Upper lobe of right lung (tissue), 1 donor: ENCODE data around the gene METAP2. TPM values are rescaled to one million over a fixed set of nuclear protein-coding genes. Genes with fewer than 3 reads are reported as not detected.

Source experiments
- ATAC-seq: fragments of 200-7000 bp; cut with Tn5 transposase; one replicate; pipeline ENCODE4 v1.9.1; 2020; ENCODE audit warnings: mild to moderate bottlenecking, moderate library complexity
- DNase-seq: peaks from one replicate; pipeline ENCODE4 v3.0.0-alpha.2; 2020
- H3K27ac ChIP-seq: fragments of 200-600 bp; one replicate; pipeline ENCODE4 v1.8.0; 2022
- H3K27me3 ChIP-seq: fragments of 200-600 bp; one replicate; pipeline ENCODE4 v1.8.0; 2022; ENCODE audit warnings: mild to moderate bottlenecking
- H3K36me3 ChIP-seq: fragments of 200-600 bp; one replicate; pipeline ENCODE4 v1.8.0; 2022
- H3K4me1 ChIP-seq: fragments of 200-600 bp; one replicate; pipeline ENCODE4 v1.8.0; 2022
- H3K4me3 ChIP-seq: fragments of 200-600 bp; one replicate; pipeline ENCODE4 v1.8.0; 2022; ENCODE audit warnings: mild to moderate bottlenecking
- H3K9me3 ChIP-seq: fragments of 200-600 bp; one replicate; pipeline ENCODE4 v1.8.0; 2022
- intact Hi-C: fragments of 100-400 bp; cut with DNase I; formaldehyde crosslinking; loops from one replicate; pipeline ENCODE4 v1.11.0; 2022
- total RNA-seq: library from RNA; stranded (reverse); fragmentation: NEBNext Ultra II Directional; extraction: Animal tissue kit (Norgen Biotek cat#: 25700); gene quantifications from one replicate; pipeline ENCODE4 v1.2.1, GENCODE V29; 2021
- TF ChIP-seq, protein P1 (sequence below): fragments of 200-600 bp; IDR thresholded peaks from one replicate; pipeline ENCODE4 v1.8.0; 2022; ENCODE audit warnings: antibody characterized with exemption
- donor health status: DM: no; HTN: yes; CAD: no; lungs with severe emphysema.

METAP2 gene
- total RNA-seq, 1 donor from 2014 or later, result 53.8 TPM

DNA sequence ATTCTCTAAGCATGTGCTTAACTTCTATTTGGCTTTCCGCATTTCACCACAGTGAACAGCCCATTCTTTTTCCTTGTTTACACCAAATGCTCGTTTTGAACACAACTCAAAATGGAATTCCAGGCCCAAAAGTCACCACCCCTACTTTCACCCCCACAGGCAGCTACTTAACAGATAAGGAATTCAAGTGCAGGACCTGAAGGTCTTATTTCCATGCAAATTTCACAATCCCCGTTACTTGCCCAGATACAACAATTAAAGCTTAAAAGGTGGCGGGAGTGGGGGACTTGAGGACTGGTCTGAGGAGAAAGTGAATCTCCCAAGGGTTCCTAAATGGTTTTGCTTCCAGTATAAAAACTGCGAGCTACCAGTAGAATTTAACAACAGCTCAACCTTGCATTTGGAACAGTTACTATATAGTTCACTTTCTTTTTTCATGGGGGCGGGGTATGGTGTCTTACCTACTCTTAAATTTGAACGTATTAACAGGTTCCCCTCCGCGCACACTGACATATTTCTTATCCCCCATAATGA is 73.6 kb downstream of the METAP2 start:
- no peaks in the 10 kb centered on the region for H3K36me3 ChIP-seq
- intact Hi-C loops, result no loop called here
- DNase-seq (no peak), ATAC-seq (peak; percentile 67)
- H3K4me1 ChIP-seq, result no peaks in the 10 kb centered on the region
- H3K27me3 ChIP-seq, result peaks cover 8% of the 10 kb centered on the region
- H3K27ac ChIP-seq, result peak overlapping the region; percentile 88
- peak overlapping the region; percentile 74 for H3K4me3 ChIP-seq
- TF ChIP-seq, protein P1, sequence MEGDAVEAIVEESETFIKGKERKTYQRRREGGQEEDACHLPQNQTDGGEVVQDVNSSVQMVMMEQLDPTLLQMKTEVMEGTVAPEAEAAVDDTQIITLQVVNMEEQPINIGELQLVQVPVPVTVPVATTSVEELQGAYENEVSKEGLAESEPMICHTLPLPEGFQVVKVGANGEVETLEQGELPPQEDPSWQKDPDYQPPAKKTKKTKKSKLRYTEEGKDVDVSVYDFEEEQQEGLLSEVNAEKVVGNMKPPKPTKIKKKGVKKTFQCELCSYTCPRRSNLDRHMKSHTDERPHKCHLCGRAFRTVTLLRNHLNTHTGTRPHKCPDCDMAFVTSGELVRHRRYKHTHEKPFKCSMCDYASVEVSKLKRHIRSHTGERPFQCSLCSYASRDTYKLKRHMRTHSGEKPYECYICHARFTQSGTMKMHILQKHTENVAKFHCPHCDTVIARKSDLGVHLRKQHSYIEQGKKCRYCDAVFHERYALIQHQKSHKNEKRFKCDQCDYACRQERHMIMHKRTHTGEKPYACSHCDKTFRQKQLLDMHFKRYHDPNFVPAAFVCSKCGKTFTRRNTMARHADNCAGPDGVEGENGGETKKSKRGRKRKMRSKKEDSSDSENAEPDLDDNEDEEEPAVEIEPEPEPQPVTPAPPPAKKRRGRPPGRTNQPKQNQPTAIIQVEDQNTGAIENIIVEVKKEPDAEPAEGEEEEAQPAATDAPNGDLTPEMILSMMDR, result no peak
- no peaks in the 10 kb centered on the region for H3K9me3 ChIP-seq

DNA sequence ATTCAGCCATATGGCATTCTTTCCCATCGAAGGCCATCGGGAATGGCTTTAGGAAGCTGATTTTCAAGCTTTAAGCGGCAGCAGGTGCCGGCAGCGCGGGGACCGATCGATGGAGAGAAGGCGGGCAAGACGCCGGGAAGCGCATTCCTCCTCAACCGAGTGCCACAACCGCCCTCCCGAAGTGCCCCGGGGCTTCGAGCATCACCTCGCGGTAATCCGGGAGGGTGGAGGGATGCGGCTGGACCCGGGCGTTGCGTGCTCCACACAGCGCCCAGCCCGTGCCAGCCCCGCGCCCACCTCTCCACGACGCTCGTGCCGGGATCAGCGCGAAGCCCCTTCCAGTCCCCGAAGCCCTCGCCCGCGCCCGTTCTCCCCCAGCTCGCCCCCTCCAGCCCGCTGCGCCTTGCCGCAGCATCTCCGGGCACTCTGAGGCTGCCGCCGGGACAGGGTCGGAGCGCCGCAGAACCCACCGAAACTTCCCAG is 74.1 kb downstream of the METAP2 start:
- peaks cover 8% of the 10 kb centered on the region for H3K27me3 ChIP-seq

DNA sequence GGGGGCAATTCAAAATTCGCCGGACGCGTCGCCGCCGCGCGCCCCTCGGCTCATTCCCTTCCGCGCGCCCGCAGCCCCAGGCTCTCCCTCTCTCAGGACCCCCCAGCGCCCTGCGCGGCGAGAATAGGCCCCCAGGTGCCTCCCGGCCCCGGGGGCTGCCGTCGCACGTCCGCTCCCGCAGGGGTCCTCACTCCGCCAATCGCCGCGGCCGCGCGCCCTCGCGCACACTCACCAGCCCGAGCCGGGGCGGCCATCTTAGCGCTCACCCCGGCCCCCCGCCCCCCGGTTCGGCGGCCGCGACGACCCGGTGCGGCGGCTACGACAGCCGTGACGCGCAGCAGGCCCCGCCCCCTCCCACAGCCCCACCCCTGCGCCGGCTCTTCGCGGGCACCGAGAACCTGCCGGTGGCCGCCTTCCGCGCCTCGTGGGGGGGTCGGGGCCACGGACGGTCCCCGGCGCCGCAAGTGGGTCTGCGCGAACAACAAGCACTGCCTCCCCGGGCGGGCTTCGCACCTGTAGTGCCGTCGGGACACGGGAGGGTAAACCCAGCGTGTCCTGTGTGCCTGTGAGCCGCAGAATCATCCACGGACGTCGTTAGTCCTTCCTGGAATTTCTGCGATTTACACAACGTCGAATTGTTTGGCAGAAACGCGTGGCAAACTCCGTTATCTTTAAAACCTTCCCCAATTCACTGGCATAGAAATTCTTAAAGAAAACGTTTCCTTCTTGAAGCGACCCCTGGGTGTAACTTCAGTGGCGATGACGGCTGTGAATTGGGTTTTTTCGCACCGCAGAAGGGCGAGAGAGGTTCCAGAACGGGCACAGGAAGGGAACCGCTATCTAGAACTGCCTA is 74.8 kb downstream of the METAP2 start:
- ATAC-seq (peak; percentile 97), DNase-seq (peak; percentile 89)
- Histone ChIP-seq H3K4me1 (no peaks in the 10 kb centered on the region), H3K9me3 (no peaks in the 10 kb centered on the region), H3K36me3 (no peaks in the 10 kb centered on the region), H3K27me3 (peaks cover 8% of the 10 kb centered on the region), H3K27ac (peak overlapping the region; percentile 88), H3K4me3 (peak overlapping the region; percentile 74)
- intact Hi-C loops, result no loop called here
- TF ChIP-seq, protein P1, result no peak

More for the DNA sequence above, 74.1 kb downstream of the METAP2 start:
- ATAC-seq (peak; percentile 71), DNase-seq (peak; percentile 74)
- Histone ChIP-seq H3K27ac (peak overlapping the region; percentile 88), H3K9me3 (no peaks in the 10 kb centered on the region), H3K4me1 (no peaks in the 10 kb centered on the region), H3K4me3 (peak overlapping the region; percentile 74), H3K36me3 (no peaks in the 10 kb centered on the region)
- TF ChIP-seq, protein P1, result no peak
- intact Hi-C loops, result no loop called here

DNA sequence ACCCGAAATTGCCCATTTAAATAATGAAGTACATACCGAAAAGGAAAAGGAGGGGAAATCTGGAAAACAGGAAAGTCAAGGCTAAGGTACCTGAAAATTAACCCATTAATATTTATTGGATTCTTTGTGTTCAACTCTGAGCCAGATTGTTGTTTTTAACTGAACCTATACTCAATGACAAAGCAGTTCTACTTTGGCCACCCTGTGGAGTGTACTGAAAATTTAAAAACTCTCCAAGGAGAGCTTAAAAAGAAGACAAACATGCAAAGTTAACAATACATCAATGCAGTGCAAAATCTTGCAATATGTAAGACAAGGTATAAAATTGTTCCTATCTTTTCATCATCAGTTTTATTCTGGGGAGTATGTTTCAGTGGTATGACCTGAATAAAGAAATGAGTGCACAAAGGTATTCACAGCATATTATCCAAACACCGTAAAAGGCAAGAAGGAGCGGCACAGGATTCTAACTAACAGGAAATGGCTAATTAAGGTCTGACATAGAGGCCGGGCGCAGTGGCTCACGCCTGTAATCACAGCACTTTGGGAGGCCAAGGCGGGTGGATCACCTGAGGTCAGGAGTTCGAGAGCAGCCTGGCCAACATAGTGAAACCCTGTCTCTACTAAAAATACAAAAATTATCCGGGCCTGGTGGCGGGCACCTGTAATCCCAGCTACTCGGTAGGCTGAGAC is 75.6 kb downstream of the METAP2 start:
- intact Hi-C loops, result no loop called here
- TF ChIP-seq, protein P1, result no peak
- Histone ChIP-seq H3K36me3 (no peaks in the 10 kb centered on the region), H3K9me3 (no peaks in the 10 kb centered on the region), H3K4me1 (no peaks in the 10 kb centered on the region), H3K27me3 (peaks cover 8% of the 10 kb centered on the region), H3K27ac (no peak overlapping the region), H3K4me3 (peak overlapping the region; percentile 74)
- ATAC-seq, result no peak
- DNase-seq, result no peak

DNA sequence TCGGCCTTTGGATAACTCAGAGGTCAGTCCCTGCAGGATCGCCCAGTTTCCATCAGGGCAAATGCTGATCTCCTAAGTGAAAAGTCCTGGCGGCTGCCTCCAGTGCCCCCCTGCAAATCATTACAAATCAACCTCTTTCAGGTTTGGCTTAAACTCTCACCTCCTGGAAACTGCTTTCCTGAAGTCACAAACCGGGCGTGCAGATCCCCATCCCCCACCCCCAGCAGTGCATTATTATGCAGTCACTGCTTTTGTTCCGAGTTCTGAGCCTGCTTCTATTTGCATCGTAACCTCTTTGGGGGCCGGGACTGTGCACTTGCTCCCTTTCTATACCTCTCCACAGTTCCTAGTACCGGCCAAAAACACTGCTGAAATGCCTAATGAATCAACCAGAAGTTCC is 77.4 kb downstream of the METAP2 start, which contains the start of gene USP44:
USP44 (minus strand) TSS at position 172 of the 400 bp plus-strand sequence. CDS start 17,220 bp downstream, outside the sequence.
- intact Hi-C loops, result no loop called here
- TF ChIP-seq, protein P1, result no peak
- H3K4me1 ChIP-seq, result no peaks in the 10 kb centered on the region
- H3K27me3 ChIP-seq, result peaks cover 8% of the 10 kb centered on the region
- no peaks in the 10 kb centered on the region for H3K9me3 ChIP-seq
- ATAC-seq, result no peak
- H3K36me3 ChIP-seq, result no peaks in the 10 kb centered on the region
- no peak within 1 kb of the TSS for H3K27ac ChIP-seq
- H3K4me3 ChIP-seq, result no peak within 1 kb of the TSS
- DNase-seq, result no peak
